Measurements from ENCODE around the gene FAM120B.
A peak's percentile ranks its signal among the peaks of the same experiment; 100 is the strongest.
"Not testable (repeated sequence)": the region's sequence is repeated elsewhere in the genome, so short reads cannot be mapped to it uniquely, and the experiment has no call there.

The FAM120B gene

GRCh38 chr6:170307080-170307545 lies 555 bp downstream of the FAM120B start:
- no peak for DNase-seq

- DNase-seq = no peak
Observed at GRCh38 chr6:170308761-170309160, 2.2 kb downstream of the FAM120B start.

- no peak for DNase-seq
Observed at GRCh38 chr6:170311696-170312095, 5.1 kb downstream of the FAM120B start.

- no peak for DNase-seq
Observed at GRCh38 chr6:170312876-170313275, 6.3 kb downstream of the FAM120B start.

GRCh38 chr6:170313716-170314295 lies 7.2 kb downstream of the FAM120B start:
- no peak for DNase-seq

- no peak for DNase-seq
Observed at GRCh38 chr6:170314983-170315382, 8.4 kb downstream of the FAM120B start.

GRCh38 chr6:170316071-170316470 lies 9.5 kb downstream of the FAM120B start:
- no peak for DNase-seq

- DNase-seq = no peak
Observed at GRCh38 chr6:170317076-170317475, 10.5 kb downstream of the FAM120B start.

- DNase-seq = peak in 1 of 2 donors; percentile 27
Observed at GRCh38 chr6:170317718-170318117, 11.2 kb downstream of the FAM120B start.

GRCh38 chr6:170329321-170329720 lies 22.8 kb downstream of the FAM120B start:
- no peak for DNase-seq

- not testable (repeated sequence) for DNase-seq
Observed at GRCh38 chr6:170335199-170335598, 28.6 kb downstream of the FAM120B start.

- DNase-seq = peak; percentile 22 to 52
Observed at GRCh38 chr6:170344631-170345576, 38.3 kb downstream of the FAM120B start.

- DNase-seq = peak in 1 of 2 donors; percentile 17
Observed at GRCh38 chr6:170345662-170346061, 39.1 kb downstream of the FAM120B start.

- no peak for DNase-seq
Observed at GRCh38 chr6:170346649-170347048, 40.1 kb downstream of the FAM120B start.

GRCh38 chr6:170347091-170347490 lies 40.5 kb downstream of the FAM120B start:
- DNase-seq = no peak

- no peak for DNase-seq
Observed at GRCh38 chr6:170347975-170348374, 41.4 kb downstream of the FAM120B start.

- DNase-seq = not testable (repeated sequence)
Observed at GRCh38 chr6:170351456-170351855, 44.9 kb downstream of the FAM120B start.

- DNase-seq = not testable (repeated sequence)
Observed at GRCh38 chr6:170355190-170355589, 48.6 kb downstream of the FAM120B start.

GRCh38 chr6:170355661-170356060 lies 49.1 kb downstream of the FAM120B start:
- no peak for DNase-seq

- no peak for DNase-seq
Observed at GRCh38 chr6:170357812-170358211, 51.3 kb downstream of the FAM120B start.

GRCh38 chr6:170358496-170358895 lies 51.9 kb downstream of the FAM120B start:
- DNase-seq = no peak

GRCh38 chr6:170360476-170360875 lies 53.9 kb downstream of the FAM120B start:
- peak; percentile 35 to 65 for DNase-seq

- no peak for DNase-seq
Observed at GRCh38 chr6:170361335-170361734, 54.8 kb downstream of the FAM120B start.

GRCh38 chr6:170362121-170362520 lies 55.6 kb downstream of the FAM120B start:
- DNase-seq = no peak

Measured in inflammatory macrophage treated with lipopolysaccharide for 1 hour (primary cell).